Glomerular visceral epithelial cell (primary cell): ENCODE measurements around the gene TAF12.
"Not testable (repeated sequence)": the region's sequence is repeated elsewhere in the genome, so short reads cannot be mapped to it uniquely, and the experiment has no call there.

Source experiments
- DNase-seq: peaks from one replicate; pipeline ENCODE4 v3.0.0-alpha.2; 2016; ENCODE audit errors: extremely low spot score

Gene TAF12

DNA sequence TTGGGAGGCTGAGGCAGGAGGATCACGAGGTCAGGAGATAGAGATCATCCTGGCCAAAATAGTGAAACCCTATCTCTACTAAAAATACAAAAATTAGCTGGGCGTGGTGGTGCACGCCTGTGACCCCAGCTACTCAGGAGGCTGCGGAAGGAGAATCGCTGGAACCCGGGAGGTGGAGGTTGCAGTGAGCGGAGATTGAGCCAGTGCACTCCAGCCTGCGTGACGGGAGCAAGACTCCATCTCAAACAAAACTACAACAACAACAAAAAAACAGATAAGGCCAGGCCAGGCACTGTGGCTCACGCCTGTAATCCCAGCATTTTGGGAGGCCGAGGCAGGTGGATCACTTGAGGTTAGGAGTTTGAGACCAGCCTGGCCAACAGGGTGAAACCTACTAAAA lies 2.5 kb upstream of the TAF12 start:
- DNase-seq, result not testable (repeated sequence)

DNA sequence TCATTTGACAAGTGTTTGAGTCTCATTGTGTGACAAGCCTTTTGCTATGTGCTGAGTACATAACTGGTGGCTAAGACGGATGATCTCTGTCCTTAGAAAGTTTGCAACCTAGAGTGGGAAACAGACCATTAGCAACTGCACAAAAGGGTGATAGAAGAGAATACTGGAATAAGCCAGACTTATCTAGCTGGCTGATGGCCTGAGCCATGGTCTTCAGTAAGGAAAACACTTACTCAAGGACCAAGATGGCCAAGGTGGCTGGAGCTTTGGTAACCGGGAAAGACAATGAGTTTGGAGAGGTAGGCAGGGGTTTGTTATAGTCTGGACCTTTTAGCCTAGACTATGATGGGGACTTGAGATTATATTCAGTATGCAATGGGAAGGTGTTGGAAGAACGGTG lies 1.6 kb upstream of the TAF12 start:
- DNase-seq, result no peak

DNA sequence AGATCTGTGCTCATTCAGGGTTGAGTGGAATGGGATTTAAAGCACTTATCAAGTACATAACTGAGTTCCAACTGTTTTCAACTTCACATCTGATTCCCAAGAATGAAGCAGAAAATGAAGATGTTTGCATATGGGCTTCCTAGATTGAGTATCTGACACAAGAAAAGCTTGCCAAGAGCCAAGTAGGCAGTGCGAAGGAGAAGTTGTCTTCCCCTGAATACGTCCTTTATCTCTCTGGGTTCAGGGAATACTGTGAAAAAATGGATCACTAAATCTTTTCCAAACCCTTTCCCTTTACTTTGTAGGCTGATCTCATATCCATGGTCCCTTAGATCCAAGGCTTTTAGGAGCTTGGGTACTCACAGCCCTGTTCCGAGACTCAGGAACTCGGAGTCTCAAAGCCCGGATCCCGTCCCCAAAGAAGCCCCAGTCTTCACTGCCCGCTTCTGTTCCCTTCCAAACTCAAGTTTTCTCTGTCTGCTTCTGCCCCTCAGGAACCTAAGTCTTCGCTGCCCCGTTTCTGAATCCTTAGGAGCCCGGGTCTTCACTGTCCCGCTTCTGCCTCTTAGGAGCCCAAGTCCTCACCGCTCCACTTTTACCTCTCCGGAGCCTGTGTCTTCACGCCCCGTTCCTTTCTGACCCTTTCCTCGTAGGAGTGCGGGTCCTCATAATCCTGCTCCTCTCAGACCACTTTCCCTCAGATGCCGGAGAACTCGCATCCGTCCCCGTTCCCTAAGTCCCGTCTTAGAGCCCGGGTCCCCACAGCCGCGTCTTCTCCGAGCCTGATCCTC lies 616 bp downstream of the TAF12 start:
- no peak for DNase-seq

DNA sequence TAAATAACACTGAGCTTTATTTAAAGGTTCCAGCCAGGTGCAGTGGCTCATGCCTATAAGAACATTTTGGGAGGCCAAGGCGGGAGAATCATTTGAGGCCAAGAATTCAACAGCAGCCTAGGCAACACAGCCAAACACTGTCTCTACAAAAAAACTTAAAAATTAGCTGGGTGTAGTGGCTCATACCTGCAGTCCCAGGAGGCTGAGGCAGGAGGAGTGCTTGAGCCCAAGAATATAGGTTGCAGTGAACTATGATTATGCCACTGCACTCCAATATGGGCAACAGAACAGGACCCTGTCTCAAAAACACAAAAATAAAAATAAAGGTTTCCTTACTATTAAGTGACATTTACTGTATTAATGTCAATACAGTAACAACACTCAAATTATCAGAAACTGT lies 2.1 kb downstream of the TAF12 start:
- peak; percentile 48 for DNase-seq

DNA sequence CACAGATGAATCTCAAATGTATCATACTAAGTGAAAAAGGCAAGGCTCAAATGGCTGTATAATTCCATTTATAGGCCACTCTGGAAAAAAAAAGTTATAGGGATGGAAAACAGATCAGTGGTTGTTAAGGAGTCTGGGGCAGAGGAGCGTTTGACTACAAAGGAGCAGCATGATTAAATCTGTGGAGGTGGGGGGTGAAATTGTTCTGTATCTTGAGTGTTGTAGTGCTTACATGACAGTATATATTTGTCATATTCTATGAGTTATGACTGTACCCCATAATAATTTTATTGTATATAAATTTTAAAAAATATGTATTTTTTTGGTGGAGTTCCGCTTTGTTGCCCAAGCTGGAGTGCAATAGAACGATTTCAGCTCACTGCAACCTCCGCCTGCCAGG lies 10.3 kb downstream of the TAF12 start:
- DNase-seq, result no peak

DNA sequence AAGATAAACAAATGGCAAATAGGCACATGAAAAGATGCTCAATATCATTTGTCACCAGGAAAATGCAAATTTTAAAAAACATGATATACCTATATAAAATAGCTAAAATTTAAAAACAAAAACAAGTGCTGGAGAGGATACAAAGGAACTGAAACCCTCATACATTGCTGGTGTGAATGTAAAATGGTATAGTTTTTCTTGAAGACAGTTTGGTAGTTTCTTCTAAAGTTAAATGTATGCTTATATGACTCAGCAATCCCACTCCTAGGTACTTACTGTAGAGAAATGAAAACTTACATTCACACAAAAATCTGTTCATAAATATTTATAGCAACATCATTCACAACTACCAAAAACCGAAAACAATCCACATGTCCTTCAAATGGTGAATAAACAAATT lies 11.2 kb downstream of the TAF12 start:
- DNase-seq, result no peak

DNA sequence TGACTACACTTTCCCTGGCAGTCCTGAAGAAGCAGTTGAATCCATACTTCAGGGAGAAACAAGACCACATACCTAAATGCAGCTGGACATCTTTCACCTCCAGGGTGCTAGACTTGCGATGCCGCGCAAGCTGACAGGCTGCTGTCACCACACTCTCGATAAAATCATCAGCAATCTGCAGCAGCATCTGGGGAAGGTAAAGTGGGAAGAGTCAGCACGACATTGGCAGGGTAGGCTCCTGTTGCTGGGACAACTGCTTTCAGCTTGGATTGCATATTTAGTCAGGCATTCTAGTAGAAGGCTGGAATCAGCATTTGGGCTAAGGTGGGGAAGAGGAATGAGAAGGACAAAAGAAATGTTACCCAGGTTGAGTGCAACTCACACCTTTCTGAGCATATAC lies 29.7 kb downstream of the TAF12 start:
- no peak for DNase-seq

DNA sequence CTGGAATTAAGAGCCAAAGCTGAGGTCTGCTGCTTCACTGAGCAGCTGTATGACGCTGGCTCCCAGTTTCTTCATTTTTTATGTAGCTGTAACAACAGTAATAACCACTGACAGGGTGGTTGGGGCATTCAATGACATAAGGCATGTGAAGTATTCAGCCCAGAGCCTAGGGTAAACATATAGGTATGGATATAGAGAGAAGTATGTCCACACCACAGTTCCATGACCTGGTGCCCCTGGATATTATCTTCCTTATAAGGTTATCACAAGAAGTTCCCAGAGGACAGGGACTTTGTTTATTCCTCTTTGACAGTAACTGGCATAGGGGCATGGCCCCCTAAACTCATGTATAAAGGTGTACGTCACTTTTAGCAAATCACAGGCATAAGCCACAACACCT lies 36.1 kb downstream of the TAF12 start:
- DNase-seq, result peak; percentile 50

DNA sequence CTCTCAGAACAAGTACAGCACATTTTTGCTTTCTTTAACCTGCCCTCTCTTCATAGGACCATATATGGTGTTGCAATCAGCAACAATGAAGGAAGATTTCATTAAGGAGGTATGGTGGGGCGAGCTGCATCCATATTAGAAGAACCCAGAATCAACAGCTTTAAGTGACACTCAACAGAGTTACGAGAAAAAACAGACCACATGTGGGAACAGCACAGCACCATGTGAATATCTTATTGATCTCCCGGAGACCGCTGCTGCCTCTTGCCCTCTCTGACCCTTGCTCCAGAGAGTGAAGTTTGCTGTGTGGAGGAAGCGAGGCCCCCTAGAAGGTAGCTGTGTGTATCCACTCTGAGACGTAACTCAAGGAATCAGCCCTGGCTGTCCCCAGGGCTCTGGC lies 37.9 kb downstream of the TAF12 start:
- DNase-seq, result no peak

DNA sequence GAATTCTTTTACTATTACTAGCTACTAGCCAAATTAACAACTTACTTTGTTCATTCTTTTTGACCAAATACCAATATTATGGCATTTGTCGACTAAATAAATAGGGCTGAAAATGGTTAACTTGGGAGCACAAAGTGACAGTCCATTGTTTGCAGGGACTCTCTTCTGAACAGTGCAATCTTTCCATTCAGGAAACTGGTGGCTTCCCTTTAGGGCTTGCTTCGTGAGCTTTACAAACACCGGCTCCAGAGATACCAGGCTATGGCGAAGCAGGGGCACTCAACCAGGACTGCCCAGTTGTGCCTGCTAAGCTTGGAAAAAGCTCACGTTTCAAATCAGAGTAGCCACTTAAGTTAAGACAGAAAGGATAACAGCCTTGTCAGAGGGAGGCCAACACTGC lies 38.5 kb downstream of the TAF12 start:
- DNase-seq, result no peak

DNA sequence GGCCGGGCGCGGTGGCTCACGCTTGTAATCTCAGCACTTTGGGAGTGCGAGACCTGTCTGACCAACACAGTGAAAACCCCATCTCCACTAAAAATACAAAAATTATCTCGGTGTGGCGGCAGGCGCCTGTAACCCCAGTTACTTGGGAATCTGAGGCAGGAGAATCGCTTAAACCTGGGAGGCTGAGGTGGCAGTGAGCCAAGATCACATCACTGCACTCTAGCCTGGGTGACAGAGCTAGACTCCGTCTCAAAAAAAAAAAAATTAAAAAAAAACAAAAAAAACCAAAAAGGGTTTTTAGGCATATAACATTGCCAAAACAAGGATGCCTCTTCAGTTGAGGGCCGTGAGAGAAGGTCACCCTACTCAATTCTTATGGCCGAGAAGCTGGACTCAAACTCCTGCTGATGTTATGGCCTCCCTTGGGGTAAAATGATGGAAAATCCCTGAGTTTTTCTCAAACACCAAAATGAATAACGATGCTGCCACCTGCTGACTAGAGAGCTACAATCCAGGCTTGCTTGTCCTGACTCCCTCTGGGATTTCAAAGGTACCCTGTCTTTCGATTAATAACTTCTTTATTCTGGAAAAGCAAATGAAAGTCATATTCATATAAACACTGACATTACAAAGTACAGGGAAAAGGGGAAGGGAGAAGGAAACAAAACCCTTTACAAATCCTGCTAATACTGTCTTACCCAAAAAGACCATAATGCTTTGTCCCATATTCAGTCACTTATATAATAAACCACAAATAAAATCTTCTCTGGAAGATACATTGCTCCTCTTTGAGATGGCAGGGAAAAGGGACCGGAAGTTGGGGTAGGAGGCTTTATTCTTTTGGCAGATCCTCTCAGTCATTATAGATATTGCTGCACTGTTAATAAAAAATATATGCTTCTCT lies 40.1 kb downstream of the TAF12 start:
- peak; percentile 77 for DNase-seq

DNA sequence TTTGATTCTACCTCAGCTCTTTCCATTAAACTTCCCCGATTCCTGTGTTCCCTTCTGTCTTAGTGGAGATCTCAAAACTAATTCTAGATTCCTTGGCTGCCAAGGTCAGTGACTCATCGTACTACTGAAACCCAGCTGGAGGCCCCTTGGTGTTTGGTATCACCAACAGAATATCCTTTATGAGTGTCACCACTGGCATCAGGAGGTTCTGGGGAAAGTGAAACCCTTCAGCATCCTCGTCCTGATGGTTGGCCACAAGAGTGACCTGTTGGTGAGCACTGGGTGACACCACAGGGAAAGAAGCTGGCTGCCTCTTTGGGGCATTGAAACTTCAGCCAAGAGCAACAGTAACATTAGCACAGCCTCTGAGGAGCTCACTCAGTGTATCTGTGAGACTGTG lies 41.2 kb downstream of the TAF12 start:
- peak; percentile 90 for DNase-seq

DNA sequence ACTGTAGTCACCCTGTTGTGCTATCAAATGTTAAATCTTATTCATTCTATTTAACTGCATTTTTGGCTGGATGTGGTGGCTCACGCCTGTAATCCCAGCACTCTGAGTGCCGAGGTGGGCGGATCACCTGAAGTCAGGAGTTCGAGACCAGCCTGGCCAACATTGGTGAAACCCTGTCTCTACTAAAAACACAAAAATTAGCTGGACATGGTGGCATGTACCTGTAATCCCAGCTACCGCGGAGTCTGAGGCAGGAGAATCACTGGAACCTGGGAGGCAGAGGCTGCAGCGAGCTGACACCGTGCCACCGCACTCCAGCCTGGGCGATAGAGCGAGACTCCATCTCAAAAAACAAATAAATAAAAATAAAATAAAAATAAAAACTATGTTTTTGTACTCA lies 46.6 kb downstream of the TAF12 start:
- DNase-seq, result not testable (repeated sequence)

DNA sequence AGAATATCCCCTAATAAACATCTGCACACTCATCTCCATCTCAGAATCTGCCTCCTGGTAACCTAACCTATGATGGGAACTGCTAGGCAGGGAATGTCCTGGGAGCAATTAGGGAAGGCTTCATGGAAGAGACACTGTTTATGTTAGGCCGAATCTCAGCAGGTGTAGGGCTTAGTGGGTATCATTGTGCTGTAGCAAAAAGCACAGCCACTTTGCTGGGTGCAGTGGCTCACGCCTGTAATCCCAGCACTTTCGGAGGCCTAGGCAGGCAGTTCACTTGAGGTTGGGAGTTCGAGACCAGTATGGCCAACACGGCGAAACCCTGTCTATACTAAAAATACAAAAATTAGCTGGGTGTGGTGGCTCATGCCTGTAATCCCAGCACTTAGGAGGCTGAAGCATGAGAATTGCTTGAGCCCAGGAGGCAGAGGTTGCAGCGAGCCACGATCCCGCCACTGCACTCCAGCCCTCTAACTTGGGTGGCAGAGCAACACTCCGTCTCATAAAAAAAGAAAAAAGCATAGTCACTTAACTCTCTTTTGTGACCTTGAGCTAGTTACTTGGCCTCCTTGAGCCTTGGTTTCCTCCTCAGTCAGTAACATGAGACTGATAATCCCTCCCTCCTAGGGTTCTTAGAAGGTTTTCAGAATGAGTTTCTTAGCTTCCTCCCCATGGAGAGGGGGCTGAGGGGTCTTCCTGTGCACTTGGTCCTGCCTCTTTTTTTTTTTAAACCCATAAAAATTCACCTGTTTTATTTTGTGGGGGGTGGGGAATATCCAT lies 47.3 kb downstream of the TAF12 start:
- DNase-seq, result no peak

DNA sequence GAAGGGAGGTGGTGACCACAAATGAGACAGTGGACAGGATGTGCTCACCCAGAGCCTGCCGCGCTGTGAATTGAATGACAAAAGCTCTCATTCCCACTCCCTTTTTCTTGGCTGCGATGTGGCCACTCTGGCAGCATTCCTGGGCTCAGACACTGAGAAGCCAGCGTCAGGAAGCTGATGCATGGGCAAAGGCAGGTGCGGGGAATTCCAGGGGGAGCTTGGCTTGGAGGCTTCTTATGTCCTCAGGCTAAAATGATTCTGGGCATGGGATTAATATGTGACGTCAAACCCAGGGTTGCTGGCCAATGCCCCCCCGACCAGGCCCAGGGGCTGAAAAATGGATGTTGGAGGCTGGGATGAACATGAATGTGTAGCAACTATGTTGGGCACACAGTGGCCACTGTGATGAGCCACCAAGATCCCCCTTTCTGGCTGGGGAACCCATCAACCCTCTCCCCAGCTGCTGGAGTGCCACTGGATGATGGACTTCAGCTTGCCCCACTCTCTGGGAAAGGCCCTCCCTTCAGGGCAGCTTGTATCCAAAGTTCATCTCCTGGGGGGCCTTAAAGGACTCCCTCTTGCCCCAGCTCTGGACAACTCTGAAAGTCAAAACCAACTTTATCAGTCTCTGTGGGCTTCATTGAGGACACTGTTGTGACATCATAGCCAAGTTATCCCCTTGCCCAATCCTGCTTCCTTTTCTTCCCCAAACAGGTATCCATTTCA lies 48.0 kb downstream of the TAF12 start:
- DNase-seq, result peak; percentile 90

DNA sequence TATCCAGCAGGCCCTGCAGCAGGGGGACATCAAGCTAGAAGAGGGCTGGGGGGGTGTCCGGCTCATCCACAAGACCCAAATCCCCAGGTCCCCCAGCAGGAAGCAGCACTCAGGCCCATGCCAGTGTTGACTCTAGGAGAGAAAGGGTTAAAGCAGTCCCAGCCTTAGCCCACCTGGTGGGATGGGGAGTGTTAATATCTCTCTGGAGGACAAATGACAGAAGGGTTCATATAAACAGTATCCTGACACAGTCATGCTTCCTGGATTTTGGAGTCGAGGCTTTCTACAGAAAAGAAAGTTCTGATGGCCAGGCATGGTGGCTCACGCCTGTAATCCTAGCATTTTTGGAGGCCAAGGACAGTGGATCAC lies 48.9 kb downstream of the TAF12 start:
- DNase-seq, result not testable (repeated sequence)

DNA sequence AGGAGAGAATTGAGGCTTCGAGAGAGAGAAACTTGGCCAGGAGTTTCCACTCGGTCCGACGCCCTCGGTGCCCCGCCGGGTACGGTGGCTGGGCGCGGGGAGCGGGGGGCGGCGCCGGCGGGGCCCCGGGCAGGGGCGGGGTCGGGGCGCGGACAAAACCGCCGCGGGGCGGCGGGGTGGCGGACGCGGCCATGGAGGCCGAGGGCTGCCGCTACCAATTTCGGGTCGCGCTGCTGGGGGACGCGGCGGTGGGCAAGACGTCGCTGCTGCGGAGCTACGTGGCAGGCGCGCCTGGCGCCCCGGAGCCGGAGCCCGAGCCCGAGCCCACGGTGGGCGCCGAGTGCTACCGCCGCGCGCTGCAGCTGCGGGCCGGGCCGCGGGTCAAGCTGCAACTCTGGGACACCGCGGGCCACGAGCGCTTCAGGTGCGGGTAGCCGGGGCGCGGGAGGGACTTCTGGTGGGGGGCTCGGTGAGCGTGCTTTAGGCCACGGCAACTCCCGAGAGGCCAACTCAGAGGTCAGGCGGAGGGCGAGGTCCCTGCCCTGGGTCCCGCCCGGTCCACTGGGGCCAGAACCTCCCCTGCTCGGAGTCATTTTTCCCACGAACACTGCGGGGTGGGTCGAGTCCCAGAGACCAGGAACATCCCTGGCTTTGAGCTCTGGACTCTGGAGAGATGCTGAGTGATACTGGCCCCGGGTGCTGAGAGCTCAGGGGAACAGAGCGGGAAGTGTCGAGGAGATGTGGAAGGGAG lies 50.4 kb downstream of the TAF12 start:
- DNase-seq, result no peak

DNA sequence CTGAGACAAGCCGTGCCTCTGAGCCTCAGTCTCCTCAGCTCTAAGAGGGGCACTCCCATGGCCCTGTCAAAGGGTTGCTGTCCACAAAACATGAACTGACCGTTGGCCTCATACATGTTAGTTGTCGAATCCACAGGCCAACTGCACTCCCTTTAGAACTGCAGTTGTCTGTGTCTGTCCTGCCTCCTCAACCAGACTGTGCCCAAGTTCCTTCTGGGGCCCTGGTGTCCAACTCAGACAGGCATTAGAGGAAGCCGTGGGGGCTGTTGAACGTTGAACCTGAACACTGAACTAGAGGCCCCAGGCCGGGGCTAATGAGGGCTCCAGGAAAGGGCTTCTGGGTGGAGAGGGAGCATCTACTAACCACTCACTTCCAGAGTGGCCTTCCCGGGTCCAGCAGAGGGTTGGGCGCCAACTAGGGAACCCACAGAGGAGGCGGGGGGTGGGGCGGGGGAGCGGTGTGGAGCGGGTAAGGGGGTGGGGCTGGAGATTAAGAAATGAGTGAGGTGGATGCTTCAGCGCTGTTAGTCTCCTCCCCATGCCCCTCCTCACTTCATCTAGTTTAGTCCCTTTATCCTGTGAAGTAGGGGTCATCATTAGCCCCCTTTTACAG lies 51.1 kb downstream of the TAF12 start, which contains the start of gene RAB42:
RAB42 (plus strand) TSS at position 558 of the 613 bp plus-strand sequence. CDS start 247 bp downstream, outside the sequence.
- no peak for DNase-seq

DNA sequence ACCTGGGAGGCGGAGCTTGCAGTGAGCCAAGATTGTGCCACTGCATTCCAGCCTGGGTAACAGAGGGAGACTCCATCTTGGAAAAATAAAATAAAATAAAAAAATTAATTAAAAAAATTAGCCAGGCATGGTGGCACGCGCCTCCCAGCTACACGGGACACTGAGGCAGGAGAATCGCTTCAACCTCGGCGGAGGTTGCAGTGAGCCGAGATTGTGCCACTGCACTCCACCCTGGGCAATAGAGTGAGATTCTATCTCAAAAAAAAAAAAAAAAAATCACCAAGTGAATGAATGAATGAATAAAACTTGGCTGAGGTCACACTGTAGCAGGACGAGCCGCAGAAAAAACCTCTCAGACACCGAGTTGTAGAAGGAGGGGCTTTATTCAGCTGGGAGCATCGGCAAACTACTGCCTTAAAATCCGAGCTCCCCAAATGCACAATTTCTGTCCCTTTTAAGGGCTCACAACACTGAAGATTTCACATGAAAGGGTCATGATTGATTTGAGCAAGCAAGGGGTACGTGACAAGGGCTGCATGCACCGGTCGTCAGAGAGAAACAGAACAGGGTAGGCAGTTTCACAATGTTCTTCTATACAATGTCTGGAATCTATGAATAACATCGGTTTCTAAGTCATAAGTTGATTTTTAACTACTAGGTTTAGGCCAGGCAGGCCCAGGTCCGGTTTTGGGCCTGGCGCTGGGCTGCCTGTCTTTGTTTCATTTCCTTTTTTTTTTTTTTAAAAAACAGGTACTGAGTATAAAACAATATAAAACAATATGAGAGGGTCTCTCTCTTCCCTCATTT lies 56.1 kb downstream of the TAF12 start:
- DNase-seq, result peak; percentile 55

DNA sequence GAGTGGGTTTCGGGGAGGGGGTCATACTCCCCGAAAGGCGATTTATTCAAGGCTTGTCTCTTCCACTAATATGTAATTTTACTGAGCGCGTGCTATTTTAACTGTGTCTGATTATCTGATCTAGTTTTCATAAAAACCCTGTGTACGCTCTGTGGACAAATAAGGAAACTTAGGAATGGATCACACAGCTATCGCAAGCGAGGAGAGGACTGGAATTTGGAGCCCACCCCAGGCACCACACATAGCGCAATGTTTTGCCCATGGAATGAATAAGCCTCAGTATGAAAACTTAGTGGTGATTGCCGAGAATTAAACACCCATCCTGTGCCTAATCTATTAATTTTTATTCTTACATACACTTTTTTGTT lies 60.6 kb downstream of the TAF12 start:
- no peak for DNase-seq
